IMR-90 (cell line): Measurements from ENCODE around the gene CATSPERB. TPM values are rescaled to one million over a fixed set of nuclear protein-coding genes. Genes with fewer than 3 reads are reported as not detected.

Source experiments
- ATAC-seq: fragments of 200-7000 bp; cut with Tn5 transposase; 2 replicates; pipeline ENCODE4 v1.9.1; 2020; ENCODE audit warnings: low read depth, mild to moderate bottlenecking, moderate library complexity
- BruUV-seq: library from RNA; stranded (reverse); fragments of 400-500 nt; replicated peaks from 2 replicates; lab custom pipeline; 2021; lab: Mats Ljungman, UMichigan
- CTCF ChIA-PET: fragments of 300-600 bp; formaldehyde crosslinking; extraction: SDS; loops from one replicate; lab custom pipeline; 2021; ENCODE audit warnings: antibody characterized with exemption; lab: Yijun Ruan, JAX
- POLR2A ChIA-PET: fragments of 300-600 bp; sonication (Branson Sonifier 250); formaldehyde crosslinking; loops from one replicate; lab custom pipeline; 2022; ENCODE audit warnings: antibody characterized with exemption; ENCODE audit not compliant: unreplicated experiment; lab: Charles Lee
- DNase-seq: peaks from one replicate; pipeline ENCODE4 v3.0.0; 2013
- H2AFZ ChIP-seq: replicated peaks from 2 replicates; pipeline ENCODE3; 2013; ENCODE audit warnings: low read length, mild to moderate bottlenecking; ENCODE audit not compliant: poor library complexity
- H2AK5ac ChIP-seq: 2 replicates; pipeline ENCODE4 v1.6.1; 2013; ENCODE audit warnings: low read depth, low read length, inconsistent platforms
- H2AK9ac ChIP-seq: replicated peaks from 2 replicates; pipeline ENCODE3; 2013; ENCODE audit warnings: mild to moderate bottlenecking, low read depth, low read length, moderate library complexity; ENCODE audit not compliant: poor library complexity
- H2BK120ac ChIP-seq: 2 replicates; pipeline ENCODE4 v1.6.1; 2013; ENCODE audit warnings: low read depth, low read length, inconsistent platforms
- H2BK15ac ChIP-seq: 3 replicates; pipeline ENCODE4 v1.6.1; 2013; ENCODE audit warnings: low read depth, low read length, inconsistent platforms
- H2BK20ac ChIP-seq: 2 replicates; pipeline ENCODE4 v1.6.1; 2013; ENCODE audit warnings: low read depth, mild to moderate bottlenecking, inconsistent platforms, low read length, moderate library complexity
- H2BK5ac ChIP-seq: 2 replicates; pipeline ENCODE4 v1.6.1; 2013; ENCODE audit warnings: mild to moderate bottlenecking, low read depth, low read length, inconsistent platforms; ENCODE audit not compliant: poor library complexity, severe bottlenecking
- H3K14ac ChIP-seq: replicated peaks from 2 replicates; pipeline ENCODE4 v1.6.1; 2013; ENCODE audit warnings: low read depth, low read length, inconsistent platforms
- H3K18ac ChIP-seq: 2 replicates; pipeline ENCODE4 v1.6.1; 2013; ENCODE audit warnings: low read depth, low read length, control low read depth
- H3K23ac ChIP-seq: 2 replicates; pipeline ENCODE4 v1.6.1; 2013; ENCODE audit warnings: low read depth, low read length, inconsistent platforms
- H3K27ac ChIP-seq: 2 replicates; pipeline ENCODE4 v1.5.1; 2013; ENCODE audit warnings: mild to moderate bottlenecking, control low read depth, low read length; ENCODE audit not compliant: insufficient read depth
- H3K27me3 ChIP-seq: 2 replicates; pipeline ENCODE4 v1.6.1; 2013; ENCODE audit warnings: low read length; ENCODE audit not compliant: control insufficient read depth, insufficient read depth
- H3K36me3 ChIP-seq: 2 replicates; pipeline ENCODE4 v1.6.1; 2013; ENCODE audit warnings: low read length, mixed read lengths; ENCODE audit not compliant: control insufficient read depth, insufficient read depth
- H3K4ac ChIP-seq: 2 replicates; pipeline ENCODE4 v1.6.1; 2013; ENCODE audit warnings: low read depth, low read length, inconsistent platforms
- H3K4me1 ChIP-seq: 2 replicates; pipeline ENCODE4 v1.6.1; 2013; ENCODE audit warnings: low read length, mixed read lengths; ENCODE audit not compliant: control insufficient read depth, insufficient read depth
- H3K4me2 ChIP-seq: 2 replicates; pipeline ENCODE4 v1.6.1; 2013; ENCODE audit warnings: low read depth, mild to moderate bottlenecking, control low read depth, low read length, moderate library complexity
- H3K4me3 ChIP-seq: 2 replicates; pipeline ENCODE4 v1.5.1; 2013; ENCODE audit warnings: low read depth, mild to moderate bottlenecking, control low read depth, low read length, moderate library complexity; ENCODE audit not compliant: insufficient read depth
- H3K56ac ChIP-seq: 2 replicates; pipeline ENCODE4 v1.6.1; 2013; ENCODE audit warnings: low read length, inconsistent platforms; ENCODE audit not compliant: insufficient read depth; ENCODE audit errors: extremely low read depth
- H3K79me1 ChIP-seq, 2 experiments: 2 replicates each; pipeline ENCODE4 v1.6.1; 2013; ENCODE audit warnings: low read length in 2 of 2, inconsistent platforms in 1 of 2, low read depth in 1 of 2
- H3K9ac ChIP-seq: 2 replicates; pipeline ENCODE4 v1.6.1; 2013; ENCODE audit warnings: low read depth, low read length, control low read depth
- H3K9me1 ChIP-seq: 2 replicates; pipeline ENCODE4 v1.6.1; 2013; ENCODE audit warnings: low read length, inconsistent platforms; ENCODE audit not compliant: insufficient read depth
- H3K9me3 ChIP-seq: 2 replicates; pipeline ENCODE4 v1.6.1; 2013; ENCODE audit warnings: low read length; ENCODE audit not compliant: control insufficient read depth, insufficient read depth
- H4K20me1 ChIP-seq: 2 replicates; pipeline ENCODE4 v1.6.1; 2013; ENCODE audit warnings: low read length, inconsistent platforms; ENCODE audit not compliant: insufficient read depth
- H4K5ac ChIP-seq: 2 replicates; pipeline ENCODE4 v1.6.1; 2013; ENCODE audit warnings: mild to moderate bottlenecking, low read depth, low read length, control low read depth
- H4K8ac ChIP-seq, 2 experiments: 2 replicates each; pipeline ENCODE4 v1.6.1; 2013; ENCODE audit warnings: low read depth in 2 of 2, low read length in 2 of 2, control low read depth in 1 of 2, inconsistent platforms in 1 of 2
- H4K91ac ChIP-seq: 2 replicates; pipeline ENCODE4 v1.6.1; 2013; ENCODE audit warnings: low read depth, low read length, inconsistent platforms; ENCODE audit not compliant: insufficient read depth
- CEBPB ChIP-seq: IDR thresholded peaks from 2 replicates; pipeline ENCODE4 v1.6.1; 2012; ENCODE audit warnings: low read depth, low read length, improper control_type of control experiment
- CHD1 ChIP-seq: IDR thresholded peaks from 2 replicates; pipeline ENCODE4 v1.6.1; 2012; ENCODE audit warnings: low read depth, low read length, improper control_type of control experiment
- FOS ChIP-seq: fragments of 150-350 bp; IDR thresholded peaks from 2 replicates; pipeline ENCODE4 v1.6.1; 2016; ENCODE audit warnings: low read depth, low read length
- RCOR1 ChIP-seq: IDR thresholded peaks from 2 replicates; pipeline ENCODE4 v1.6.1; 2012; ENCODE audit warnings: mild to moderate bottlenecking, low read length, improper control_type of control experiment; ENCODE audit not compliant: insufficient replicate concordance
- WGBS, 2 experiments: methylation state at CpG; one replicate each; pipeline versions ENCODE4 v1.1.5 to v1.1.7; 2013; ENCODE audit warnings: missing lambda C conversion rate in 2 of 2; ENCODE audit not compliant: insufficient read length in 1 of 2; ENCODE audit errors: extremely low coverage in 2 of 2; 5-methylcytosine and 5-hydroxymethylcytosine counted together
- dilution Hi-C: fragments of 300-500 bp; cut with HindIII; formaldehyde crosslinking; loops from one replicate; pipeline ENCODE4 v1.14.3; 2018; ENCODE audit warnings: low sequenced_read_pairs; ENCODE audit not compliant: unreplicated experiment
- in situ Hi-C: fragments of 300-500 bp; cut with MboI; formaldehyde crosslinking; loops from 3 replicates; pipeline ENCODE4 v1.14.3; 2019; ENCODE audit warnings: low sequenced_read_pairs, inconsistent platforms, mixed read lengths
- intact Hi-C: fragments of 100-400 bp; cut with micrococcal nuclease; formaldehyde crosslinking; loops from 2 replicates; pipeline ENCODE4 v1.10.0; 2022
- polyA plus RNA-seq, 3 experiments: library from polyadenylated mRNA; depleted of rRNA; stranded (reverse); fragments of >200 nt; gene quantifications; 2 replicates each; pipeline ENCODE4 v1.2.3, GENCODE V29; 2012; ENCODE audit warnings: low replicate concordance in 1 of 3
- total RNA-seq: library from RNA; depleted of rRNA; stranded (reverse); fragments of >200 nt; gene quantifications from 2 replicates; pipeline ENCODE4 v1.2.3, GENCODE V29; 2012
- TF ChIP-seq, protein P1 (sequence below): conservative IDR thresholded peaks from 2 replicates; pipeline ENCODE4 v1.5.1; 2012; ENCODE audit warnings: mild to moderate bottlenecking, low read depth, low read length, improper control_type of control experiment

CATSPERB gene
- total and polyA plus RNA-seq, 2 of the 4 experiments (the other 2 are of a cell fraction) = not detected

DNA sequence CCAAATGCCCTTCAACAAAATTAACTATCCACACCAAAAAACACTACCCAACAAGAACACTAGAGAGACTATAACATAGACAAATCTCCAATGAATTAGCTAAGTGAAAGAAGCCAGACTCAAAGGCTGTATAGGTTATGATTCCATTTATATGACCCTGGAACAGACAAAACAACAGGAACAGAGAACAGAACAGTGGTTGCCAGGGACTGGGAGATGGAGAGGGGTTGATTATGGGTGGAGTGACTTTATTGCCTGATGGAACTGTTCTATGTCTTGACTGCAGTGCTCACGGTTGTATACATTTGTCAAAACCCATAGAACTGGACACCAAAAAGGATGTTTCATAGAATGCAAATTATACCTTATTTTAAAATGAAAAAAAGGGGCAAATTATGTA lies 14.9 kb downstream of the CATSPERB start:
- no peaks in the 10 kb centered on the region for H4K20me1 ChIP-seq
- H4K91ac ChIP-seq = no peak overlapping the region
- H4K5ac ChIP-seq = no peak overlapping the region
- WGBS, 2 experiments = no CpG with 5 or more reads among the region's 1 CpG
- H2BK20ac ChIP-seq = no peak overlapping the region
- H3K4me1 ChIP-seq = no peaks in the 10 kb centered on the region
- POLR2A ChIA-PET = no interaction called here
- BruUV-seq = no TSS peak
- no peaks in the 10 kb centered on the region for H3K36me3 ChIP-seq
- no peak overlapping the region for H3K9ac ChIP-seq
- no peaks in the 10 kb centered on the region for H3K27me3 ChIP-seq
- no peaks in the 10 kb centered on the region for H3K79me1 ChIP-seq
- H3K27ac ChIP-seq = no peak overlapping the region
- intact Hi-C loops (no loop called here), dilution Hi-C loops (no loop called here), in situ Hi-C loops (no loop called here)
- H3K9me3 ChIP-seq = no peaks in the 10 kb centered on the region
- no peak overlapping the region for H2BK120ac ChIP-seq
- no peak for ATAC-seq
- no peak overlapping the region for H3K56ac ChIP-seq
- no peak overlapping the region for H4K8ac ChIP-seq
- no peak overlapping the region for H3K18ac ChIP-seq
- no peaks in the 10 kb centered on the region for H3K9me1 ChIP-seq
- H2AK9ac ChIP-seq = no peak overlapping the region
- H2BK15ac ChIP-seq = no peak overlapping the region
- no peak overlapping the region for H3K4ac ChIP-seq
- no peak for TF ChIP-seq CEBPB
- TF ChIP-seq RCOR1 = no peak
- TF ChIP-seq, protein P1, sequence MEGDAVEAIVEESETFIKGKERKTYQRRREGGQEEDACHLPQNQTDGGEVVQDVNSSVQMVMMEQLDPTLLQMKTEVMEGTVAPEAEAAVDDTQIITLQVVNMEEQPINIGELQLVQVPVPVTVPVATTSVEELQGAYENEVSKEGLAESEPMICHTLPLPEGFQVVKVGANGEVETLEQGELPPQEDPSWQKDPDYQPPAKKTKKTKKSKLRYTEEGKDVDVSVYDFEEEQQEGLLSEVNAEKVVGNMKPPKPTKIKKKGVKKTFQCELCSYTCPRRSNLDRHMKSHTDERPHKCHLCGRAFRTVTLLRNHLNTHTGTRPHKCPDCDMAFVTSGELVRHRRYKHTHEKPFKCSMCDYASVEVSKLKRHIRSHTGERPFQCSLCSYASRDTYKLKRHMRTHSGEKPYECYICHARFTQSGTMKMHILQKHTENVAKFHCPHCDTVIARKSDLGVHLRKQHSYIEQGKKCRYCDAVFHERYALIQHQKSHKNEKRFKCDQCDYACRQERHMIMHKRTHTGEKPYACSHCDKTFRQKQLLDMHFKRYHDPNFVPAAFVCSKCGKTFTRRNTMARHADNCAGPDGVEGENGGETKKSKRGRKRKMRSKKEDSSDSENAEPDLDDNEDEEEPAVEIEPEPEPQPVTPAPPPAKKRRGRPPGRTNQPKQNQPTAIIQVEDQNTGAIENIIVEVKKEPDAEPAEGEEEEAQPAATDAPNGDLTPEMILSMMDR = no peak
- no peak for TF ChIP-seq FOS
- no peak for TF ChIP-seq CHD1
- CTCF ChIA-PET = interaction anchor here (0.7 kb wide), 1 partner anchor 96 kb away, joined by 3 read pairs; no protein-coding TSS in a partner anchor
- H3K14ac ChIP-seq = no peak overlapping the region
- H3K23ac ChIP-seq = no peak overlapping the region
- H3K4me2 ChIP-seq = no peak overlapping the region
- no peak overlapping the region for H3K4me3 ChIP-seq
- no peak overlapping the region for H2AK5ac ChIP-seq
- H2AFZ ChIP-seq = no peak overlapping the region
- H2BK5ac ChIP-seq = no peak overlapping the region
- no peak for DNase-seq
